ENCODE results near the gene DOC2B.

The DOC2B gene

DNA sequence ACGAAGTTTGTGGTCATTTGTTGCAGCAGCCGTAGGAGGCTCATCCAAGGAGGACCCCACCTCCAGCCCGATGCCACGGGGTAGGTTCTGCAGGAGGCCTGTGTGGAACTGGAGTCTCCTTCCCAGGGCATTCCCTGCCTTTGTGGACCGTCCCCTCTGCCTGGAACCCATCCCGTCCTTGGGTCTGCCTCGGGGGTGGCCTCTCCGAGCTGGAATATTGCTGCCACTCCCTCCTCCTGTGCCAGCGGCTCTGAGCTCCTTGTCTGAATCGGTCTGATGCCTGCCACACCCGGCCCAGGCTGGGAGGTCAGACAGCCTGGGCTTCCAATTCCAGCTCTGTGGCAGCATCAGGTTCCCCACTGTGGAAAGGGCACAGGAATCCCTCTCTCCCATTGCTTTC, 18.8 kb downstream of the DOC2B start:
- no peak for DNase-seq (ENCODE audit: low read depth)

DNA sequence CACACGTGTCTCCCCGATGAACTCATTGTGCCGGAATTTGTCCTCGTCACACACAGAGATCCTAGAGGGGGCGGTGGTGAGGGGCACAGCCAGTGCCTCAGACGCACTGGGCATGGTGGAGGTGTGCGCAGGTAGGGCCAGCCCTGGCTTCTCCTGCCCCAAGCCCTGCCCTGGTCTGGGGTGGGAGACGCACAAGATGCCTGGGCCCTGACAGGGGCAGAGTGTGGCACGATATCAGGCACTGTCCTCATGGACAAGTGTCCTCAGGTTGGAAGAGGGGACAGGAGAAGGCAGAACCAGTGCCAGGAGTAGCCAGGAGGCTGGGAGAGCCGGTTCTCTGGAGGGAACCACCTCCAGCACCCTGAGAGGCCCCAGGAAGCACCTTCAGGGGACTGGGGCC, 20.0 kb downstream of the DOC2B start:
- no peak for DNase-seq (ENCODE audit: low read depth)

GRCh38 chr17:160336-160735, 21.1 kb downstream of the DOC2B start:
- no peak for DNase-seq (ENCODE audit: low read depth)

GRCh38 chr17:159609-160008, 21.8 kb downstream of the DOC2B start:
- no peak for DNase-seq (ENCODE audit: low read depth)

DNA sequence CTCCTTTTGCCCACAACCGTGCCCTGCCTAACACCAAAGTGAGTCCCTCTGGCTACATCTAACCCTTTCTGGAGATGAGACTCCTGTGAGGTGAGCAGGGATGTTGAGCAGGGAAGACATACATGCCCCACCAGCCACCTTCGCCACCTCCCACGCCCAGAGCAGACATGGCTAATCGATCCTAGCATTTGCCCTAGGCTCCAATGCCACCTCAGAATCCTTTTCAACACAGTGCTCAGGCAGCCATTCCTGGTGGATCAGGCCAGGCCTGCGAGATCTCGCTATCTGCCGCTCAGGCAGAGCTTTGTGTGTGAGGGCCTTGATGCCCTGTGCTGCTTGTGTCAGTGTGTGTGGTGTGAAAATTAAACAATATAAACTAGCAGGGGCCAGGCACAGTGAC, 23.1 kb downstream of the DOC2B start:
- DNase-seq (ENCODE audit: low read depth) = no peak

- DNase-seq (ENCODE audit: low read depth) = no peak
Observed at GRCh38 chr17:157901-158300, 23.5 kb downstream of the DOC2B start.

DNA sequence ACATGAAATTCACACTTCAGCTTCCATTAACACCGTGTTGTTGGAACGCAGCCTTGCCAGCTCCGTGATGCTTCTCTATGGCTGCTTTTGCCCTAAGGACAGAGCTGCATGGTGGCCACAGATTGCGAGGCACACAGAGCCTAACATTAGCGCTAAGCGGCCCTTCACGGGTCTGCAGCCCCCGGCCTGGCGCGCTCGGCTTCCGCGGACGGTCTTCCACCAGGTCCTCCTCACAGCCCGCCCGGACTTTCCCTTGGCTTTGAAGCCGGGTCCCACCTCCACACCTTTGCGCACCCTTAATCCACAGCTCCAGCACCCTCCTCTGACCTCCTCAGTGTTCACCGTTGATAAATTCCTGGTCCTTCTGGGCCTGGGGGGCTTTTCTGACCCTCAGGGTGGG, 24.5 kb downstream of the DOC2B start:
- no peak for DNase-seq (ENCODE audit: low read depth)

DNA sequence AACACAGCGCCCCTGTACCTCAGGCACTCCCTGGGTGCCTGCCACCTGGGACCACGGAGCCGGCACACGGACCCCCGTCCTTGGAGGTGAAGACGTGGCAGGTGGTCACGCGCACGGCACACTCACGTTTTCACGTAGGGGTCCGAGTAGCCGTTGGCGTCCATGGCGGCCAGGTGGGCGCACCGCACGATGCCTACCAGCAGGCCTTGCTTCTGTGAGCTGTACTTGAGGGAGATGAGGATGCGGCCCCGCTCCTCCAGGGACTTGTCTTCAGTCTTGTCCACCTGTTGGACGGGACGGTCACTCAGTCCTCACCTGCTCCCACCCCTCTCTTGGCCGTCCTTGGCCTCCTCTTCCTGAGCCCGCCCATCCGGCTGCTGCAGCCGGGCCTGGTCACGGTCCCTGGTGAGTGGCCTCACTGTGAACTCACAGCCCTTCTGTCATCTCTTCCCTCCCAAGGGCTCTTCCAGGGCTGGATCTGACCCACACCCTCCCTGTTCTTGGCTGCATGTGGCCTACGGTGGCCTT, 25.3 kb downstream of the DOC2B start:
- DNase-seq (ENCODE audit: low read depth) = no peak

DNA sequence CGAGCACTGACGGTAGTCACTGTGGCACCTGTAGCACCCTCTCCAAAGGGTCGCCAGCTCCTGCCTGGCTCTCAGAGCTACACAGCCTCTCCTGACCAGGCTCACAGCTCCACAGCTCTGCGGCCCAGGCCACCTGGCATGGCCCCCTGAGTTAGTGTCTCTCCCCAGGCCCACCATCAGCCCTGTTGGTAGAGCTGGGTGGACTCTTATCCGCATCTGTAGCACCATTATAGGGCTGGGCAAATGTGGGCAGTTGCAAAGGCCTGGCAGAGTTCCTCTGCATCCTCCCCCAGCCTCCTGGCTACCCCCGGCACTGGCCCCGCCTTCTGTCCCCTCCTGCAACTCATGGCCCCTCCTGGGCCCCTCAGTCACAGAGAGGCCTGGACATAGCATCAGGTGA, 25.9 kb downstream of the DOC2B start:
- DNase-seq (ENCODE audit: low read depth) = no peak

DNA sequence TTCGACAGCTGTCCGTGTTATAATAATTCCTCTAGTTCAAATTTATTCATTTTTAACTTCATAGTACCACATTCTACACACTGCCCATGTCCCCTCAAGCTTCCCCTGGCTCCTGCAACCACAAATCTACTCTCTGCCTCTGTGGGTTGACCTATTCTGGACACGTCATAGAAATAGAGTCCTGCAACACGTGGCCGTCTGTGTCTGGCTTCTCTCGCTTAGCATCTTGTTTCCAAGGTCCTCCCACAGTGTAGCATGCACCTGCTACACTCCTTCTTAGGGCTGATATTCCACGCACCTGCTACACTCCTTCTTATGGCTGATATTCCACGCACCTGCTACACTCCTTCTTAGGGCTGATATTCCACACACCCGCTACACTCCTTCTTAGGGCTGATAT, 27.6 kb downstream of the DOC2B start:
- no peak for DNase-seq (ENCODE audit: low read depth)

- DNase-seq (ENCODE audit: low read depth) = no peak
Observed at GRCh38 chr17:152860-153420, 28.5 kb downstream of the DOC2B start.

GRCh38 chr17:151886-152859, 29.3 kb downstream of the DOC2B start:
- no peak for DNase-seq (ENCODE audit: low read depth)

- DNase-seq (ENCODE audit: low read depth) = no peak
Observed at GRCh38 chr17:151004-151403, 30.4 kb downstream of the DOC2B start.

DNA sequence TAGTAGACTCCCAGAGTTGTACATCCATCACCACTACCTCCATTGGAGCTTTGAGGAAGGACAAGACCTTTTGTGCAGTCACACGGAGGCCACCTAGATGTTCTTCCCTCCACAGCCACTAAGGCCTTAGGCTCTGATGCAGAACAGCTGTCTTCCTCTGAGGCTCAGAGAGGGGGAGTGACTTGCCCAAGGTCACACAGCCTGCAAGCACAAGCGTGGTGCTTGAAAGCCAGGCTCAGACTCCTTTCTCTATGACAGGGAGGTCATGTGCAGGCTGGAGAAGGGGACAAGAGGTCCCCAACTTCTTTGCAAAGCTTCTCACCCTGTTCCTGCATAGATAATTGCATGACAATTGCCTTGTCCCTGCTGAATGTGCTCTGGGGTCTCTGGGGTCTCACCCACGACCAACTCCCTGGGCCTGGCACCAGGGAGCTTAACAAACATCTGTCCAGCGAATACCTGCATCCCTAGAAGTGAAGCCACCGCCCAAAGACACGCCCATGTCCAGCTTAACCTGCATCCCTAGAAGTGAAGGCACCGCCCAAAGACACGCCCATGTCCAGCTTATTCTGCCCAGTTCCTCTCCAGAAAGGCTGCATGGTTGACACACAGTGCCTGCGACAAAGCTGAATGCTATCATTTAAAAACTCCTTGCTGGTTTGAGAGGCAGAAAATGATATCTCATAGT, 31.4 kb downstream of the DOC2B start:
- no peak for DNase-seq (ENCODE audit: low read depth)

DNA sequence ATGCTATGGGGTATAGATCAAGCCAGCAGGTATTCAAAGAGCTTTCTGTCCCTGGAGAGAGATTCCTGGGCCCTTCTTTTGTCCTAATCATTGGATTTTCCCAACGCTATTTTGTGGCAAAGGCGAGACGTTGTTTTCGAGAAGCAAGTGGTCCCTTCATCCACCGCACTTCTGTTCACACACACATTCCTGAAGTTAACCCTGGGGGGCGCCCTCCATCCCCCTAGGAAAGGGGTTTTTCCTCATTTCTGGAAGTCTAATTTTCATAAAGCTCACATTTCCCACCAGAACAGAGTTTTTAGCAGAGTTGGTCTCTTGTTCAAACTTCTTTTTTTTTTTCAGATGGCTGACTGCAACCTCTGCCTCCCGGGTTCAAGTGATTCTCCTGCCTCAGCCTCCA, 32.2 kb downstream of the DOC2B start:
- no peak for DNase-seq (ENCODE audit: low read depth)

GRCh38 chr17:148757-149156, 32.7 kb downstream of the DOC2B start:
- no peak for DNase-seq (ENCODE audit: low read depth)

GRCh38 chr17:147796-148740, 33.4 kb downstream of the DOC2B start:
- DNase-seq (ENCODE audit: low read depth) = no peak

DNA sequence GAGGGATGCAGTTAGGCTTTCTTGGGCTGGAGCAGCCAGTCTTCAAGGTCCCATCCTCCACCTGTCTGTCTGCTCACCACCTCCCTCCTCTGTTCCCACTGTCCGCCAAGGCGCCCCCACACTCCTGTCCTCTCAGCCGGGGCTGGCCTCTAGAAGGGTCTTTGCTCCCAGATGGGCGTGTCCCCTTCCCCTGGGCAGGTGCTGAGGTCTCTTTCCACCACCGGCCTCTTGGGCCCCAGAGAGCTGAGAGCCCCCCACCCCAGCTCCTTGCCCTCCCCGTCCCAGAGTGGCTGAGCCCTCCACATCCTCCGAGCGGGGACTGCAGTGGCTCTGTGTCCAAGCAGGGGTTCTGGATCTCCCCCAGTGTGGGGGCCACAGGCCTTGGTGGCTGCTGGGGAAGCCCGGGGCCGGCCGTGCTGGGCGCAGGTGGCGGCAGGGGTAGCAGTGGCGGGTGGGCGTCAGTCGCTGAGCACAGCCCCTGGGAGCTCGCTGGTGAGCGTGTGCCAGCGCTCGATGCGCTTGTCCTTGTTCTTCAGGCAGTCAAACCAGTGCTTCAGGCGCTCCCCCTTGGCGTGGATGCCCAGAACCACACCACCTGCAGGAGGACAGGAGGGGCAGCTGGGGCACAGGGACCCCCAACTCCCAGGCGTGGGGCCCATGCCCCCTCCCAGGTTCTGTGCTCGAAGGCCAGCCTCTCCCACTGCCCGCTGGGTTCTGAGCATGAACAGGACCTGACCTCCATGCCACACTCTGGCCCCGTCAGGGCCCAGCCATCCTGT, 34.3 kb downstream of the DOC2B start:
- no peak for DNase-seq (ENCODE audit: low read depth)

- DNase-seq (ENCODE audit: low read depth) = no peak
Observed at GRCh38 chr17:146546-146945, 34.9 kb downstream of the DOC2B start.

GRCh38 chr17:145671-146541, 35.5 kb downstream of the DOC2B start:
- DNase-seq (ENCODE audit: low read depth) = no peak

Data from CMK (cell line).